C4-2B (cell line): ENCODE data around the gene ZNF467.

Source experiments
- H3K27ac ChIP-seq: fragments of 450-650 bp; 2 replicates; pipeline ENCODE4 v1.5.1; 2017
- ZFX ChIP-seq: fragments of 450-650 bp; IDR thresholded peaks from 2 replicates; pipeline ENCODE4 v1.6.1; 2017
- TF ChIP-seq, protein P1 (sequence below): fragments of 450-650 bp; conservative IDR thresholded peaks from 2 replicates; pipeline ENCODE4 v1.5.1; 2017; ENCODE audit warnings: mild to moderate bottlenecking

The ZNF467 gene

DNA sequence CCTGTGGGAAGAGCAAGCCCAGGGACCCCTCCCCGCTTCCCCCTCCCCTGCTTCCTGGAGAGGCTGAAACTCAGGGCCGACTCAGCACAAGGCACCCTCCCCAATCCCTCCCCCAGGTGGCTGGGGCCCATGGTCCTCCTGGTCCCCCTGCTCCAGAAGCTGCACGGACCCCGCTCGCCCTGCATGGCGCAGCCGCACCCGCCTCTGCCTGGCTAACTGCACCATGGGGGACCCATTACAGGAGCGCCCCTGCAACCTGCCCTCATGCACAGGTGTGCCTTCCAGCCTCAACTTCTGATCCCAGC, 45.1 kb upstream of the ZNF467 start:
- no peak overlapping the region for H3K27ac ChIP-seq
- TF ChIP-seq ZFX = no peak
- TF ChIP-seq, protein P1, sequence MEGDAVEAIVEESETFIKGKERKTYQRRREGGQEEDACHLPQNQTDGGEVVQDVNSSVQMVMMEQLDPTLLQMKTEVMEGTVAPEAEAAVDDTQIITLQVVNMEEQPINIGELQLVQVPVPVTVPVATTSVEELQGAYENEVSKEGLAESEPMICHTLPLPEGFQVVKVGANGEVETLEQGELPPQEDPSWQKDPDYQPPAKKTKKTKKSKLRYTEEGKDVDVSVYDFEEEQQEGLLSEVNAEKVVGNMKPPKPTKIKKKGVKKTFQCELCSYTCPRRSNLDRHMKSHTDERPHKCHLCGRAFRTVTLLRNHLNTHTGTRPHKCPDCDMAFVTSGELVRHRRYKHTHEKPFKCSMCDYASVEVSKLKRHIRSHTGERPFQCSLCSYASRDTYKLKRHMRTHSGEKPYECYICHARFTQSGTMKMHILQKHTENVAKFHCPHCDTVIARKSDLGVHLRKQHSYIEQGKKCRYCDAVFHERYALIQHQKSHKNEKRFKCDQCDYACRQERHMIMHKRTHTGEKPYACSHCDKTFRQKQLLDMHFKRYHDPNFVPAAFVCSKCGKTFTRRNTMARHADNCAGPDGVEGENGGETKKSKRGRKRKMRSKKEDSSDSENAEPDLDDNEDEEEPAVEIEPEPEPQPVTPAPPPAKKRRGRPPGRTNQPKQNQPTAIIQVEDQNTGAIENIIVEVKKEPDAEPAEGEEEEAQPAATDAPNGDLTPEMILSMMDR = no peak

DNA sequence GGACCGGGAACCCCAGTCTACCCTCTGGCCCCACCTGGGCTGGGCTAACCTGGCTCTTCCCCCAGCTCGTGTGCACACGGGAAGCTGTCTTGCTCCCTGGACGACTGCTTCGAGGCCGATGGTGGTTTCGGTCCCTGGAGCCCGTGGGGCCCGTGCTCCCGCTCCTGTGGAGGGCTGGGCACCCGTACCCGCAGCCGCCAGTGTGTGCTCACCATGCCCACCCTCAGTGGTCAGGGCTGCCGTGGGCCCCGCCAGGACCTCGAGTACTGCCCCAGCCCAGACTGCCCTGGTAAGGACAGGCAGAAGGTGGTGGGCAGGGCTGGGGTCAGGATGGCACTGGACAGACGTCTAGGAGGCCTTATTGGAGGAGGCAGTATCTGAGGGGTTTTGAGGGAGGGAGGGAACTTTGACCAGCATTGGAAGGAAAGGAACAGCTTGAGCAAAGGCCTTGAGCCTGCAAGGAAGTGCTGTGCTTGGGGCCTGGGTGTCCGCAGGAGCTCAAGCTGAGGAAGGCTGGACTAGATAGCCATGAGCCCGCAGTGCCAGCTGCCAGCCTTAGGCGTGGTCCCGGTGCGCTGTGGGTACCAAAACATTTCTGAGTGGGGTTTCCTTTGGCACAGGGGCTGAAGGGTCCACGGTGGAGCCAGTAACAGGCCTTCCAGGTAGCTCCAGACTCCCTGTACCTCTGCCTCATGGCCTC, 44.6 kb upstream of the ZNF467 start:
- TF ChIP-seq, protein P1 = no peak
- no peak for TF ChIP-seq ZFX
- no peak overlapping the region for H3K27ac ChIP-seq

DNA sequence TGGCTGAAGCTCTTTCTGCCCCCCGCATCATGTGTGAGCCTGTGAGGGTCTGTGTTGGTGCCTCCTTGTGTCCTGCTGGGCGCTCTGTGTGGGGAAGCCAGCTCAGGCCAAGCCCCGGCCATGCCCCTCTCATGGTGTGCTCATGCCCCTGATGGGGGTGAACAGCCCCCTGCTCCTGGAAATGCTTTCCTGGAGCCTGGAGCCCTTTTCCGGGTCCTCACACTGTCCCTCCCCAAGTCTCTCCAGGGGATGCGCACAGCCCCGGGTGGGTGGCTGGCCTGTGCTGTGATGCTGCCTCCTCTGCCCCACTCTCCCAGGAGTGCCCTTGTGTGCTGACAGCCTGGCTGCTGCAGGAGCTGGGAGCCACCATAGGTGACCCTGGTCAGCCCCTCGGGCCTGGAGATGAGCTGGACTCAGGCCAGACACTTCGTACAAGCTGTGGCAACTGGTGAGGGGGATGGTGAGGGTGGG, 43.9 kb upstream of the ZNF467 start:
- no peak for TF ChIP-seq ZFX
- TF ChIP-seq, protein P1 = no peak
- H3K27ac ChIP-seq = no peak overlapping the region

DNA sequence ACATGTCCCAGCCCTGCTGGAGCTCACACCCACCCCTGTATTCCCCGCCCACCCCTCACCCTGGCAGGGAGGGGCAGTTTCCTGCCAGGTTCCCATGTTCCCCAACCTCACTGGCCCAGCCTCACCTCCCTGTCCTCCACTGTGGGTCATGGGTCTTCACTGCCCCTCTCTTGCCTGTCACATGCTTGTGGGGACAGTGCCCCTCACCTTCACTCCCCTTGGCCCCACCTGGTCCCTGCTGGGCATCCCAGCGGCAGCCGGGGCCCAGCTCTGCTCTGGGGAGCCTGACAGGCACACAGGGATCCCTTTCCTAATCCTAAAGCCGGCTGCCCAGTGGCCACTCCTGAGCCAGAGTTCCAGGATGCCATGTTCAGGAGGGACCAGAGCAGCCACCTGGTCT, 43.4 kb upstream of the ZNF467 start:
- H3K27ac ChIP-seq = no peak overlapping the region
- TF ChIP-seq, protein P1 = no peak
- no peak for TF ChIP-seq ZFX

DNA sequence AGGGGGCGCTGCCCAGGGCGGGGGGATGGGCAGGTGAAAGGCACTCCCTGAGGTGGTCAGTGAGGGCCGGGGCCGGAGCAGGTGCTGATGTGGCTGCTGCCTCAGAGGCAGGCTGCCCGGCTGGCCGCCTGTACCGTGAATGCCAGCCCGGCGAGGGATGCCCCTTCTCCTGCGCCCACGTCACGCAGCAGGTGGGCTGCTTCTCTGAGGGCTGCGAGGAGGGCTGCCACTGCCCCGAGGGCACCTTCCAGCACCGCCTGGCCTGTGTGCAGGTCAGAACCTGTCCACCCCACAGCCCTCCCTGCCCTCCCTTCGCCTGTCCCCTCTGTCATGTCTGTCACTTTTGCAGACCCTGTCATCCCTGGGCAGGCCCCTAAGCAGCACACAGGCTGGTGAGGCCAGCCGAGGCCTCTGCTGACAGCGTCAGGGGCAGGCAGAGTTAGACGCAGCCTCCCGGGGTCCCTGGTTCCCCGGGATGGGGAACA, 42.9 kb upstream of the ZNF467 start:
- no peak overlapping the region for H3K27ac ChIP-seq
- TF ChIP-seq, protein P1 = no peak
- TF ChIP-seq ZFX = no peak

DNA sequence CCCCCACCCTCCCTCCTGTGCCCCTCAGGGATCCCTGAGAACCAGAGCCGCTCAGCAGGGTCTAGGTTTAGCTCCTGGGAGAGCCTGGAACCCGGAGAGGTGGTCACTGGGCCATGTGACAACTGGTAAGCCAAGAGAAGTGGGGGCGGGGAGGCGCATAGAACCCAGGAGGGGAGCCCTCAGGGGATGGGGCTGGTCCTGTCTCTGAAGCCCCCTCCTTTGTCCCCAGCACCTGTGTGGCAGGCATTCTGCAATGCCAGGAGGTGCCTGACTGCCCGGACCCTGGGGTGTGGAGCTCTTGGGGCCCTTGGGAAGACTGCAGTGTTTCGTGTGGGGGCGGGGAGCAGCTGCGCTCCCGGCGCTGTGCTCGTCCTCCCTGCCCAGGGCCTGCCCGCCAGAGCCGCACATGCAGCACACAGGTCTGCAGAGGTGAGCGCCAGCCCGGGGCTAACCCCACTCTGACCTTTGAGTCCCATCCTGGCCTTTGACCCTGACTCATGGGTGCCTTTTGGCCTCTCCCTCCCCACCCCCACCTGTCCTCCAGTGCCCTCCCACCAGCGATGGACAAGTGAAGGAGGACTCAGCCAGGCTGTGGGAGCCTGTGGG, 42.4 kb upstream of the ZNF467 start:
- TF ChIP-seq ZFX = no peak
- TF ChIP-seq, protein P1 = no peak
- H3K27ac ChIP-seq = no peak overlapping the region

DNA sequence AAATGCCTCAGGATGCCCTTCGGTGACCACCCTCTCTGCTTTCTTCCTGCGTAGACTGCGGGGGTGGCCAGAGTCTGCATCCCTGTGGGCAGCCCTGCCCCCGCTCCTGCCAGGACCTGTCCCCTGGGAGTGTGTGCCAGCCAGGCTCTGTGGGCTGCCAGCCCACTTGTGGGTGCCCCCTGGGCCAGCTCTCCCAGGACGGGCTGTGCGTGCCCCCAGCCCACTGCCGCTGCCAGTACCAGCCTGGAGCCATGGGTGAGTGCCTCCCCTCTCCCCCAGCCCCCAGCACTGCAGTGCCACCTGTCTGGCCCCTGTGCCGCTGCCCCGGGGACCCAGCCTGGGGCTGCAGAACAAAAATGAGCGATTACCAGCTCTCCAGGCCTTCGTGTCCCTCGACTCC, 41.7 kb upstream of the ZNF467 start:
- TF ChIP-seq ZFX = no peak
- TF ChIP-seq, protein P1 = no peak
- no peak overlapping the region for H3K27ac ChIP-seq
